Smooth muscle cell (in vitro differentiated cells): Measurements from ENCODE around the gene AARS1. TPM values are rescaled to one million over a fixed set of nuclear protein-coding genes. Genes with fewer than 3 reads are reported as not detected.
A peak's percentile ranks its signal among the peaks of the same experiment; 100 is the strongest.
"Not testable (repeated sequence)": the region's sequence is repeated elsewhere in the genome, so short reads cannot be mapped to it uniquely, and the experiment has no call there.

ENCODE experiments used
- DNase-seq: peaks from one replicate; lab custom pipeline; 2025; ENCODE audit not compliant: unreplicated experiment; lab: John Stamatoyannopoulos, UW
- H2AFZ ChIP-seq: fragments of 200-600 bp; sonication (generic); 2 replicates; pipeline ENCODE4 v1.6.0; 2016; ENCODE audit warnings: antibody characterized with exemption, low read depth, mild to moderate bottlenecking
- H3F3A ChIP-seq: fragments of 200-600 bp; sonication (generic); 2 replicates; pipeline ENCODE4 v1.6.0; 2017; ENCODE audit warnings: antibody characterized with exemption, low read depth
- H3K27ac ChIP-seq: fragments of 200-600 bp; sonication (generic); 2 replicates; pipeline ENCODE4 v1.5.1; 2016; ENCODE audit warnings: low read depth, mild to moderate bottlenecking
- H3K27me3 ChIP-seq: fragments of 200-600 bp; sonication (generic); 2 replicates; pipeline ENCODE4 v1.6.1; 2016; ENCODE audit warnings: low read depth, mild to moderate bottlenecking
- H3K36me3 ChIP-seq: fragments of 200-600 bp; sonication (generic); 2 replicates; pipeline ENCODE4 v1.5.1; 2016; ENCODE audit warnings: low read depth
- H3K4me1 ChIP-seq: fragments of 200-600 bp; sonication (generic); 2 replicates; pipeline ENCODE4 v1.5.1; 2016; ENCODE audit warnings: low read depth
- H3K4me2 ChIP-seq: fragments of 200-600 bp; sonication (generic); 2 replicates; pipeline ENCODE4 v1.6.0; 2016; ENCODE audit warnings: mild to moderate bottlenecking
- H3K4me3 ChIP-seq: fragments of 200-600 bp; sonication (generic); 2 replicates; pipeline ENCODE4 v1.5.1; 2016; ENCODE audit warnings: mild to moderate bottlenecking
- H3K79me2 ChIP-seq: fragments of 200-600 bp; sonication (generic); 2 replicates; pipeline ENCODE4 v1.6.0; 2016; ENCODE audit warnings: low read depth, mild to moderate bottlenecking
- H3K9ac ChIP-seq: fragments of 200-600 bp; sonication (generic); 2 replicates; pipeline ENCODE4 v1.6.0; 2016; ENCODE audit warnings: low read depth
- H3K9me3 ChIP-seq: fragments of 200-600 bp; sonication (generic); replicated peaks from 2 replicates; pipeline ENCODE4 v1.5.1; 2016; ENCODE audit warnings: low read depth
- H4K20me1 ChIP-seq: fragments of 200-600 bp; sonication (generic); 2 replicates; pipeline ENCODE4 v1.6.0; 2016; ENCODE audit warnings: low read depth
- WGBS: methylation state at CpG from one replicate; pipeline ENCODE4 v1.1.7; 2016; ENCODE audit warnings: low lambda C conversion rate; 5-methylcytosine and 5-hydroxymethylcytosine counted together
- polyA plus RNA-seq: library from polyadenylated mRNA; unstranded; fragments of >200 nt; fragmentation: Nextera tagmentation; extraction: Ambion mirVana; gene quantifications from 2 replicates; pipeline ENCODE4 v1.2.1, GENCODE V29; 2016
- total RNA-seq: library from RNA; depleted of rRNA; stranded (reverse); fragments of >200 nt; gene quantifications from 2 replicates; pipeline ENCODE4 v1.2.3, GENCODE V29; 2014
- TF ChIP-seq, protein P1 (sequence below): fragments of 200-600 bp; sonication (generic); IDR thresholded peaks from 2 replicates; pipeline ENCODE4 v1.5.1; 2017; ENCODE audit warnings: borderline replicate concordance, mild to moderate bottlenecking, antibody characterized with exemption; ENCODE audit not compliant: insufficient read depth, poor library complexity, severe bottlenecking

AARS1 gene
- total RNA-seq: 54.0 and 67.0 TPM in 2 replicates
- 90.8 and 92.4 TPM in 2 replicates for polyA plus RNA-seq

DNA sequence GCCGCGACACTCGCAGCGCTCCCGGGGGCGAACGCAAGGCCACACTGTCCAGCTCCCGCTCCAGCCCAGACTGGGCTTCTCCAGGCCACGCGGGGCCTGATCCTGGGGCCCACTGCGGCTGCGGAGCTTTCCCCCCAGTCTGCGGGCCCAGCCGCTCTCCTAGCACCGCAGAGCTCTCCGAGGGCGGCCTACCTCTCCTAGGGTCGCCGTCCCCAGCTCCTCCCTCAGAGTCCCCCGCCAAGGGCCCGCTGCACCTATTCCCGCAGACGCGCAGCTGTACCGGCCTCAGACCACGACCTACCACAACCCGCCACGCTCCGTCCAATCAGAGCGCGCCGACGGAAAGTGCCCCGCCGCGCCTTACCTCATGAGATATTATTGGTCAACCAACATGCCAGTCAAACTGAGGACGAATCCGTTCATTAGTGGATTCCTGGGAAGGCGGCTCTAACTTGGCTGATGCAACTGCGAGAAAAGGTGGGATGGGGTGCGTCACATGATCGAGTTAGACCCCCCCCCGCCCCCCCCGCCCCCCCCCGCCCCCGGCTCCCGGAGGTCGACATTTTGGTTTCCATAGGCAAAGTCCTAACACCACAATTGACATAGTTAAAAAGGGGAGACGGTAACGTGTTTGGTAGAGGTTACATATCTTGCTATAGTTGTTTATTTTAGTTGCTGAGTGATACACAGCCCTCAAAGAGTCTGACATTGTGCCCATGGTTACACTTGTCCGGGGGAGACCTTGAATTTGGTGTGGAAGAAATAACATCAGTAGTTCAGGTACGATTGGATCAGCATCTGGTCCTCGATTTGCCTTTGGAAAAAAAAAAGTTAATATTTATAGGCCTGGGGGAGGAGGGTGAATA lies at the start of gene AARS1:
TSS of gene AARS1 (minus strand) at position 278 of the 866 bp plus-strand sequence. CDS start 6,743 bp downstream, outside the sequence.
- H3K4me3 ChIP-seq: peak within 1 kb of the TSS; percentile 75
- 6% methylated on average over 44 of the region's 53 CpGs for WGBS

GRCh38 chr16:70337814-70338213 lies 48.5 kb upstream of the AARS1 start:
- no peak for DNase-seq
- H3K9ac ChIP-seq: no peak overlapping the region
- H3K9me3 ChIP-seq: no peaks in the 10 kb centered on the region
- no peaks in the 10 kb centered on the region for H3K27me3 ChIP-seq
- 97% methylated on average over 5 of the region's 5 CpGs for WGBS
- TF ChIP-seq, protein P1, sequence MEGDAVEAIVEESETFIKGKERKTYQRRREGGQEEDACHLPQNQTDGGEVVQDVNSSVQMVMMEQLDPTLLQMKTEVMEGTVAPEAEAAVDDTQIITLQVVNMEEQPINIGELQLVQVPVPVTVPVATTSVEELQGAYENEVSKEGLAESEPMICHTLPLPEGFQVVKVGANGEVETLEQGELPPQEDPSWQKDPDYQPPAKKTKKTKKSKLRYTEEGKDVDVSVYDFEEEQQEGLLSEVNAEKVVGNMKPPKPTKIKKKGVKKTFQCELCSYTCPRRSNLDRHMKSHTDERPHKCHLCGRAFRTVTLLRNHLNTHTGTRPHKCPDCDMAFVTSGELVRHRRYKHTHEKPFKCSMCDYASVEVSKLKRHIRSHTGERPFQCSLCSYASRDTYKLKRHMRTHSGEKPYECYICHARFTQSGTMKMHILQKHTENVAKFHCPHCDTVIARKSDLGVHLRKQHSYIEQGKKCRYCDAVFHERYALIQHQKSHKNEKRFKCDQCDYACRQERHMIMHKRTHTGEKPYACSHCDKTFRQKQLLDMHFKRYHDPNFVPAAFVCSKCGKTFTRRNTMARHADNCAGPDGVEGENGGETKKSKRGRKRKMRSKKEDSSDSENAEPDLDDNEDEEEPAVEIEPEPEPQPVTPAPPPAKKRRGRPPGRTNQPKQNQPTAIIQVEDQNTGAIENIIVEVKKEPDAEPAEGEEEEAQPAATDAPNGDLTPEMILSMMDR: no peak
- no peaks in the 10 kb centered on the region for H3K36me3 ChIP-seq
- no peaks in the 10 kb centered on the region for H3K79me2 ChIP-seq
- no peaks in the 10 kb centered on the region for H3F3A ChIP-seq
- no peaks in the 10 kb centered on the region for H3K4me1 ChIP-seq
- H3K4me2 ChIP-seq: no peak overlapping the region
- no peaks in the 10 kb centered on the region for H4K20me1 ChIP-seq
- H2AFZ ChIP-seq: no peak overlapping the region
- H3K4me3 ChIP-seq: no peak overlapping the region
- H3K27ac ChIP-seq: no peak overlapping the region

More for the DNA sequence above, at the start of gene AARS1:
- Histone ChIP-seq H3K79me2 (peaks cover 44% of the 10 kb centered on the region), H2AFZ (peak within 1 kb of the TSS; percentile 90), H4K20me1 (peaks cover 31% of the 10 kb centered on the region), H3K4me1 (peaks cover 5% of the 10 kb centered on the region), H3K9ac (peak within 1 kb of the TSS; percentile 95), H3K9me3 (no peaks in the 10 kb centered on the region), H3K27me3 (no peaks in the 10 kb centered on the region), H3K4me2 (peak within 1 kb of the TSS; percentile 90), H3K36me3 (no peaks in the 10 kb centered on the region), H3F3A (peaks cover 21% of the 10 kb centered on the region), H3K27ac (peak within 1 kb of the TSS; percentile 96)
- DNase-seq: peak; percentile 80
- TF ChIP-seq, protein P1: no peak

GRCh38 chr16:70332728-70333127 lies 43.4 kb upstream of the AARS1 start:
- not testable (repeated sequence) for H3K4me1 ChIP-seq, H3K4me2 ChIP-seq, H3K4me3 ChIP-seq, DNase-seq, H3K36me3 ChIP-seq, H3K9ac ChIP-seq, H3K27me3 ChIP-seq, H3K9me3 ChIP-seq, H3K27ac ChIP-seq, H3F3A ChIP-seq, H4K20me1 ChIP-seq, H2AFZ ChIP-seq, H3K79me2 ChIP-seq
- WGBS: 86% methylated on average over 6 of the region's 12 CpGs

DNA sequence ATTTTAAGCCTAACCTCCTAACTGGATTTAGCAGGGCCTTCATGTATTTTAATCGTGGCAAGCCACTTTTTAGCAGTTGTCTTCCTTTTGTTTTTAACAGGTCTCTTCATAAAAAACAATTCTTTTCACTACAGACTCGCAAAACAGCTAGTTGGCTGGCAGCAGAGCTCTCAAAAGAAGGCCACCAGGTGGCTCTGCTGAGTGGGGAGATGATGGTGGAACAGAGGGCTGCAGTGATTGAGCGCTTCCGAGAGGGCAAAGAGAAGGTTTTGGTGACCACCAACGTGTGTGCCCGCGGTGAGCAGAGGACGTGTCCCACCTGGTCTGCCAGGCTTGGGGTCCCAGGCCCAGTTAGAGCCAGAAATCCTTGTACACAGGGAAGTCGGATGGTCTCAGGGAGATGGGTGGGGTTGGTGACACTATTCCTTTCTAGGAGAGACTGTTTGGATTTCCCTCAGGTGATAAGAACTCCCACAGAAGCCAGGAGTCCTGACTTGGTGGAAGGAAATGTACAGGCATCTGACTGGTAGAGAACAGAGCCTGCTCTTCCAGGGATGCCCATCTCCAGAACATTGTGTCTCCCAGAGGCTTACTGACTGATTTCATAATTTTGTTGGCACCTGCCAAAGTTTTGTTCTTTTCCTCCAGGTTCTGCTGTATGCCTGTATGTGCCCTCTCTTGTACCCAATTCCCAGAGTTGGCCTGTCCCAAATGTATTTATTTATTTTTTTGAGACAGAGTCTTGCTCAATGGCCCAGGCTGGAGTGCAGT lies 42.5 kb upstream of the AARS1 start:
- H3K79me2 ChIP-seq: no peaks in the 10 kb centered on the region
- H3K9me3 ChIP-seq: no peaks in the 10 kb centered on the region
- WGBS: 83% methylated on average over 9 of the region's 9 CpGs
- H3K27ac ChIP-seq: no peak overlapping the region
- H3F3A ChIP-seq: no peaks in the 10 kb centered on the region
- H3K4me1 ChIP-seq: no peaks in the 10 kb centered on the region
- no peak for DNase-seq
- H3K4me2 ChIP-seq: no peak overlapping the region
- no peak overlapping the region for H3K4me3 ChIP-seq
- no peak overlapping the region for H3K9ac ChIP-seq
- H4K20me1 ChIP-seq: no peaks in the 10 kb centered on the region
- H2AFZ ChIP-seq: no peak overlapping the region
- no peaks in the 10 kb centered on the region for H3K36me3 ChIP-seq
- TF ChIP-seq, protein P1: peak; percentile 42
- no peaks in the 10 kb centered on the region for H3K27me3 ChIP-seq
